Femur (tissue), 1 donor: ENCODE measurements around the gene AGAP1.

Source experiments
- DNase-seq: peaks from one replicate; pipeline ENCODE4 v3.0.0-alpha.2; 2017

The AGAP1 gene

DNA sequence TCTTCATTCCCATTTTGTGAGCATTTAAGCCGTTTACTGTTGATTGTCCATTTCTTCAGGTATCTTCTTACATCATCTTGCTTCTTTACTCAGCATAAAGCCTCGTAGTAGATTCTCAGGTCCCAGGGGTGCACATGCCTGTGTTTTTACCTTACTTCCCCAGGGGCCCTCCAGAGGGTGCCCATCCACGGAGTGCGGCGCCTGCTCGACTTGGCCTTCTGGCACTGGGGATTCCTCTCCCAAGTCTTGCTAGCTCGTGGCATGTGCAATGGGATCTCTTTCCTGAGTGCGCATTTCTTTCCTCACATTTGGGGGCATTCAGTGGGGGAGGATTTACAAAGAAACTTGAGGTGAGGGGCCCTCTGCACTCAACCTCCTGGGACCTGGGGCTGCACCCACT is 148.1 kb downstream of the AGAP1 start:
- DNase-seq, result no peak

DNA sequence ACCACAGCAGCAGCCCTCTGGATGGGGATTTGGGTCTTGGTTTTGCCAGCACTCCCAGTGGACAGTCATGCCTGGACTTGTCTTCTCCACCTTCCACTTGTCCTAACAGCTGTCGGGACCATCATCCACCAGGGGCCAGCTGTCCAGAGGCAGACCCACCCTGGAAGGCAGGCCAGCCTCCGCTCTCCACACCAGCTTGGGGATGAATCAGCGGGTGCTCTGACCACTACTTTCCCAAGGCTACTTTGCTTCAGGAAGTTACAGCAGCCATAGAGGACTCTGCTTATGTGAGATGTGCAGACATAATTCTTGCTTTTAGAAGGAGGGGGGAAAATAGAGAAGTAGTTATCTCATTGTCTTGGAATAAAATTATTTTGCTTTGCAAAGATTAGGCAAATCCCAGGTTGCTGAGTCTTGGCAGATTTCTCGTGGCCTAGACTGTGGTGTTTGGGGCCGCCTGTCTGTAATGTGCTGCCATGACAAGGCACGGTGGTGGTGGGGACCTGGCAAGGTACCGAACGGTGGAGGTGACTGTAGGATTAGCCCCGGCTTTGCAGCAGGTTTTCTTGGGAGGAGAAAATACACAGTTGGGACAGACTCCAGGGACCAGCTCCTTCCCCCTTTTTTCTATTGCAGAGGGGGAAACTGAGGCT is 148.7 kb downstream of the AGAP1 start:
- peak; percentile 65 for DNase-seq

DNA sequence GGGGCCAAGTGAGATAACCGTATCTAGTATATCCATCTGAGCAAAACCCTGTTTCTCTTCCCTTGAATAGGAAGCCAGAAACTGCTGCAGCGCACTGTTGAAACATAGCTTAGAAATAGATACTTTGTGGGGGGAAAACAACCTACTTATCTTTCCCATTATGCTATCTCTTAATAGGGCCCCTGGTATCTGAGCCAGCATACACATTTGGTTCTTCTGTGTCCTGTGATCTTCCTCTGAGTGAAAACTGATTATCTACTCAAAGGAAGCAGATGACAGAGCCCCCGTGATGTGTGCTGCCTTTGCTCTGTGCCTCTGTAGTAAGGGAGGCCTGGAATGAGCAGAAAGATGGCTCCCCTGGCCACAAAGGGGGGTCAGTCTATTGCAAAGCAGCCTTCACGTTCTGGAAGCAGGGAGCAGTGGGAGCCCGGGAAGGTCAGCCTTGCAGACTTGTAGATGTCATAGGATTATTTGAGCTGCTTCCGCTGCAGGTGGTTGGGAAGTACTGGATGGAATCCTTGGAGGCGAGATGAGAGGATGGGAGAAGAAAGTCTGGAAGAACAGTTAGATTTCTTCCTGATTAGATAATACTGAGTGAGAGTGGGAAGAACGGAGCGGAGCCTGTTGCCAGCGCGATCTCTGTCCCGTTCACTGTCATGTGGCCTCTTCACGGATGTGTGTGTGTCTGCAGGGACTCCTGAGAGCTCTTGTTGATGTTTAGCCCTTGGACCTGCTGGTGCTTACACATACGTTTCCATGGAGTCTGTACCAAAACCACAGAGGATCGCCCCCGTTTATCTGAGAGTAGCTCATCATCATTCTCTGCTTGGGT is 150.1 kb downstream of the AGAP1 start:
- peak; percentile 82 for DNase-seq

DNA sequence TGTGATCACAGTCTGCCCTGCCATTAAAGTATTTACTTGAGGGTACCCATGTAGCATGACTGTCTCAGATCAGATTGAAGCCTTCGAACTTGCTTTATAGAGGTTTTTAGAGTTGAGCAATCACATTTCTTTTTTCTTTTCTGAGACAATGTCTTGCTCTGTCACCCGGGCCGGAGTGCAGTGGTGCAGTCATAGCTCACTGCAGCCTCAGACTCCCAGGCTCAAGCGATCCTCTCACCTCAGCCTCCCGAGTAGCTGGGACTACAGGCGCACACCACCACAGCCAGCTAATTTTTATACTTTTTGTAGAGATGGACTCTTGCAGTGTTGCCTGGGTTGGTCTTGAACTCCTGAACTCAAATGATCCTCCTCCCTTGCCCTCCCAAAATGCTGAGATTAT is 153.4 kb downstream of the AGAP1 start:
- DNase-seq, result no peak

DNA sequence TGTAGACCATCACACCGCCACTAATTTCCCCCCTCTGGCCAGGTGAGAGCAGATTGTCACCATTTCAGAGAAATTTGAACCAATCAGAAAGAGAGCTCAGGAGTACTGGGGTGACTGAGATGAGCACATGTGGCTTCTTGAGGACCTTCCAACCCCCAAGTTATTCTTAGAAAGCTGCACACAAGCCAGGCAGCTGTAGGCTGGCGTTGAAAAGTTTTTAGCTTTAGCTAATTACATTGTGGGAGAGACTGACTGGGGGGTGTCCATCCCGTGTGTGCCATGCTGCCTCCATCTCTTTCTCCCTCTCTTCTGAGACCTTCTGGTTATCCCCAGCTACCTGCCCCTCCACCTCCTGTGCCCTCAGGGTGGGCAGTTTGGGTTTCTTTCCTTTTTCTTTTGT is 154.0 kb downstream of the AGAP1 start:
- DNase-seq, result no peak

DNA sequence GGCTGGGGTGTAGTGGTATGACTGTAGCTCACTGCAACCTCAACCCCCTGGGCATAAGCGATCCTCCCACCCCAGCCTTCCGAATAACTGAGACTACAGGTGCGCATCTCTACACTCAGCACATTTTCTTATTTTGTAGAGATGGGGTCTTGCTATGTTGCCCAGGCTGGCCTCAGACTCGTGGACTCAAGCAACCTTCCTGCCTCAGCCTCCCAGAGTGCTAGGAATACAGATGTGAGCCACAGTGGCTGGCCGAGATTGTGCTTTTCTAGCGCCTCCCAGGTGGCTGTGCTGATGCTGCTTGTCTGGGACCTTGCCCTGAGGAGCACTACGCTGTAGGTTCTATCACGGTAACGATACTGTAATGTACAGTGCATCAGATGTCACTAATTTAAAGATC is 155.6 kb downstream of the AGAP1 start:
- no peak for DNase-seq

DNA sequence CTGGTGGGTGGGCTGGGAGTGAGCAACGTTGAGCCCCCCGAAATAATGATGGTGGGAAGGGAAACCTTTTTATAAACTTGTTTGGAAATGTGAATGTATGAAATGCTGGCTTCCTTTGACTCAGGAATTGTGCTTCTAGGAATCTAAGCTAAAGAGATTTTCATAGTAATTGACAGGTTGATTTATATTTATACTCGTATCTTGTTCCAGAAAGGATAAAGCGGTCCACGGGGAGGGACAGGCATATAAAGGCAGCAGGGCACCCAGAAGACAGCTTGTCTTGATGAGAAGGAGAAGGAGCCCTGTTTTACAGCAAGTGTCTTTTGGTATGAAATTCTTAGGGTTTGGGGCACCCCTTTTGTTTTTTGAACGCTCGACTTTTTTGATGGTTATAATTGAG is 157.8 kb downstream of the AGAP1 start:
- no peak for DNase-seq

DNA sequence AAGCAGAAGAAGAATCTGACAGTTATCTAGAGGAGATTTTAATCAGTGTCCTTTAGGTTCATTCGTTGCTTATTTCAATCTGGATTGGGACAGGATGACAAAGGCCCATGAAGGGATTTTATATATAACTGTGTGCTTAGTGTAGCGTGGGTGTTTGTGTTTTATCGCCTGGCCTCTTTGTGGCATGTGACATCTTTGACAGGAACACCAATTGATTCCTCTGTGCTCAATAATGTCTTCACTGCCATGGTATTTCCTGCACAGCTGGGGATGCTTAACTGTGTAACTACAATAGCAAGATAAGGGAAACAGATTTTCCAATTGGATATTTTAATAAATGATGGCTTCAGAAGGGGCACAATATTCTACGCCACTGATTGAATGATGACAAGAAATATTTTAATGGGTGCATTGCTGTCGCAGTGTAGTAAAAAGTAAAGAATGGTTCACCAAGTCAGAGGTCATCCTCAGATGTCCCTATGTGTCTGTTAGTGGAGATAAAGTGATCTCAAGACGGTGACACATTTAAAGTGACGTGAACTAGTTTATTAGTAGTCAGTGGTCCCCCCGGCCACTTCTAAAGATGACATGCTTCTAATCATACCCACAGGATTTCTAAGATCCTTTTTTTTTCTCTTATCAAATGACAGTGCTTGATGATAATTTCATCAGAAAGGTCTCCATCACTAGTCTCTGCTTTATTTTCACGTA is 160.4 kb downstream of the AGAP1 start:
- DNase-seq, result no peak

DNA sequence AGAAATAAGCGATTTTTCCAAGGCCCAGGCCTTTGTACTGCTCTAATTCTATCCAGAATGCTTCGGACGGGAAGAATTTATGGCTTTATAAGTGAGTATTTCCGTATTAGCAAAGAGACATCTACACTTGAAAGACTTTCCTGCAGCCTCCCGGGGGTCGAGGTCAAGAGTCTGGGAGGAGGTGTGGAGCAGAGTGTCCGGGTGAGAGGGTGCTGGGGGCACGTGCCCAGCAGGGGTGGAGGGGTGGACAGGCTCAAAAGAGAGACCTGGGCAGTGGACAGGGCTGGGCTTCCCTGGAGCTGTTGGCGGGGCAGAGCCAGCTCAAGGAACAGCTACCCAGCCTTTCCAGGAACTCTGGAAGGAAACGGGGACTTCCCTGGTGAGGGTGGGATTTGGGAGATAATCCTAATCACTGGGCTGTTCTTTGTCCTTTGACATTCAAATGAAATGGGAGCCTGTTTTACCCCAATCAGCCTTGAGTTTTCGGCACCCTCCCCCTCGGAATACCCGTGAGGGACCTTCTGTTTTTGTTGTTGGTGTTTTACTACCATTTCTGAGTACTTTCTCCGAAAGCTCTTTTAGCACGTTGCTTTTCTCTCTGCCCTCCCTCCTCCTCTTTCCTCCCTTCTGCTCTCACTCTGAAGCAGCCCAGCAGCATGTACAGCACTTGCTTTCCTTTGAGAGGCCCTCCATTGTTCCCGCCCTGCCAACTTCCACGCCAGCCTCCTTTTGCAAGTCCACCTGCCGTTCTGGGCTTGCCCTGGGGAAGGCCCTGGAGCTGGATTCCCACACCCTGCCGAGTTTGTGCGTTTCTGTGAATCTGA is 164.7 kb downstream of the AGAP1 start:
- peak; percentile 43 for DNase-seq

DNA sequence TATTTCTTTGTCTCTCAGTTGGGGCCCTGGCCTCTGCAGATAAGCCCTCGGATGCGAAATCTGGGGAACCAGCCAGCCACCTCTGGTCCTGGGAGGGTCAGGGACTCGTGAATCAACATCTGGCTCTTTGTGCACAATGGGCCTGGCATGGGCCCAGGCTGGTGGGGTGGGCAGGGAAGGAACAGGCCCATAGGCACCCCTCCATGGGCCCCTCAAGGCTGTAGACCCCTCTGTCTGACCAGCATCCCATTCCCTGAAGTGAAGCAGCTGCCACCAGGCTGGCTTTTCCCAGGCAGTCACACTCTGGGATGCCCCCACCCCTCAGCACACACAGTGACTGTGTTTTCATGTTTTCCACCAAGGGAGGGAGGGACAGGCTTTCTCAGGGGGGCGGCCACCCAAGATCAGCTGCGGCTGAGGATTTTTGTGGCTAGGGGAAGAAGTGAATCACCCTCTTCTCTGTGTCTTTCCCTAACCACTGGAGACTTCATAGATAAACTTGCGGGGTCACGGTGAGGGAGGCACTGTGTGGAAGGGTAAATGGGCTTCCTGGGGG is 166.0 kb downstream of the AGAP1 start:
- DNase-seq, result peak; percentile 63

DNA sequence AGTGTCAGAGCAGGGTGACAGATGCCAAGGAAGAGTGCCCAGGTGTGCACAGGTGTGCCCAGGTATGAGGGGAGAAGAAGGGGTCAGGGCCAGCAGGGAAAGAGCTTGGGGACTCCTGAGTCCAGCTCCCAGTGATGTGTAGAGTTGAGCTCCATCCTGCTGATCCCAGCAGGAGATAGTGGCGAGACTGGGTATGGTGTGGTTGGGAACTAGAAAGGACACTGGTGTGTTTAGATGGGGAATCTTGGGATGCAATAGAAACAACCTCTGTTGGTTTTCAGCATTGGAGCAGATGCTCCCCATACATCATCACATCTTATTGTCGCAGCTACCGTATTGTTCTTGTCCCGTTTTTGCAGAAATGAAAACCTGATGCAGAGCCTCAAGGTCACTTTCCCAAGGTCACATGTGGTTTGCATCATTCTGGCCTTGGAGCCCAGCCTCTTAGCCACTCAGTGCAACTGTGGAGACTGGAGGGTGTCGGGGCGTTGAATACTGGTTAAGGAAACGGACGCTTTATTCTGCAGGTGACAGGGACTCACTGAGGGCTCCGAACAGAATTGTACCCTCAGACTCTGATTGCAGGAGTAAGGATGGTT is 166.7 kb downstream of the AGAP1 start:
- DNase-seq, result no peak

DNA sequence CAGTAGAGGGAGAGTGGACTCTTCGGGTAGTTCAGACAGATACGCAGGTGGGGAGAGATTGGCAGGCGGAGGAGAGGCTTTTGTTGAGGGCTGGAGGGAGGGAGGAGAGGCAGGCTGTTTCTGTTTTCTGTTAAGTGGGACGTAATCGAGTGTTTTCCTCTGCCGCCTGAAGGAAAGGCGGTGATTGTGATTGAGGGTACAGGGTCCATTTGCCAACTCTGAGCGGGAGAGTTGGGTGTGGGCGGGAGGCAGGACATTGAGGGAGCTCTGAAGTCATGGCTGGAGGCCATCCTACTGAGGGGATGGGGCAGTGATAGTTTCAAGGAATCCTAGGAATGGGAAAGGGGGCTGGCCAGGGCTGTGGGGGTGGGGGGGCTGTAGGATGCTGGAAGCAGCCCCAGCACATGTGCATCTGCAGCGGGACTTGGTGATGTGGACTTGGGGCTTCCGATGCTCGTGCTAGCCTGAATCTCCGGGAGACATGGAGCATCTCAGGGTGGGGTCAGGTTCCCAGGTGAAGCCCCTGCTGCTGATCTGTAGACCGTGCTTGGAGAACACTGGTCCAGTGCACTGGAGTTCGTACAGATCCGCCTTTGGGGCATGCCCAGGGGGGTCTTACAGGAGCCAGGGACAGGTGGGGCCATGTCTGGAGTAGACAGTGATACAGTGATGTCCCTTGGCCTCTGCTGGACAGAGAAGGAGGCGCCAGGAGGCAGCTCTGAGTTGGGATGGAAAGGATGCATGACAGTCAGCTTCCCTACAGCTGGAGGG is 167.5 kb downstream of the AGAP1 start:
- peak; percentile 35 for DNase-seq

DNA sequence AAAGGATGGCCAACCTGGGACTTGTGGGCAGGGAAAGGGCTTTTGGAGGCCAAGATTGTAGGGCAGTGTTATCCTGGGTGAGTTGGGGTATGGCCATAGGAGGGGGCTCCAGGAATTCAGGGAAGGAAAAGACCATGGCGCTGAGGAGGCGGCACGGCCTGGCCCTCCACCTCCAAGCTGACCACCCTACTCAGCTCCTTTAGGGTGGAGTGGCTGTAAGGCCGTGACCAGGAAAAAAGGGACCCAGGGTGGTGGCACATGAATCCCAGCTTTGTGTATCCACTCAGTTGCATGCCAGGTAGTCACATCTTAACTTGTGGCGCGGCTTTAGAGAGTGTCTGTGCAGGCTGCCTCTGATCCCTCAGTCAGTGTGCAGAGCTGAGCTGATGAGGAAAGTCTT is 168.1 kb downstream of the AGAP1 start:
- no peak for DNase-seq

DNA sequence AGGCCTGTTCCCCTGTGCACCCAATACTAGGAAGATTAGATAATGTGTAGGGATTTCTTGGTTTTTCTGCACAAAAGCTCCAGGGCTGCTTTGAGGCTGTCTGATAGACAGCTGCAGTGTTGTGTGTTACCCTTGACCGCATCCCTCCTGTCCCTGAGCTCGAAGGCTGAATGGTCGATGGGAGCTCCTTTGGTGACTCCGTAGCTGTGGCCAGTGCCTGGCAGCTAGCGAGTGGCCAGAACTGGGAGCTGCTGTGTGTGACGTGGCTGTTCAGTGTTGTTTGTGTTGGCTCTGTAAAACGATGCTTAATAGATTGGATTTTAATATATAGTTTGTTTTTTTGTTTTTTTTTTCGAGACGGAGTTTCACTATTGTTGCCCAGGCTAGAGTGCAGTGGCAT is 170.0 kb downstream of the AGAP1 start:
- no peak for DNase-seq

DNA sequence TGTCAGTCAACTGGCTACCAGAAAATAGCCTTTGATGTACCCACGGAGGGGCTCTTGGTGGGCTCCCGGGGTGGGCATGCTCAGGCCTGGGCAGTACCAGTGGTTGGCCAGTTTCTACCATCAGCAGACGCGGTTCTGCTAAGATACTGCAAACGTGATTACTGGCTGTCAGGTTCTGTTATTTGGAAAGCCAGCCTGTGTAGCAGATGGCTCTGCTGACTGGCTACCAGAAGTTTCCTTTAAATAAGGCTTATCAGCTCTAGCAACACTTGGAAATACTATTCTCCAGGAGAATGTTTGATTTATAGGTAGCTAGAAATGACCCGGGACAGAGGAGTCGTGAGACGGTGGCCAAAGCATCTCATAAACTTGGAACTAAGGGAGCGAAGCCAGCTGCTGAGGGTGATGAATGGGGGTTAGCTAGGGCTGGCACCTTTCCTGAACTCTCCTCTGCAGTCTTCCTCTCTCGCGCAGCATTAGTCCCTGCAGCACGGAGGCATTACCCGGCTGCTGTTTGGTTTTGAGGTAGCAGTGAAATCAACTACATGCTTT is 171.9 kb downstream of the AGAP1 start:
- DNase-seq, result no peak

DNA sequence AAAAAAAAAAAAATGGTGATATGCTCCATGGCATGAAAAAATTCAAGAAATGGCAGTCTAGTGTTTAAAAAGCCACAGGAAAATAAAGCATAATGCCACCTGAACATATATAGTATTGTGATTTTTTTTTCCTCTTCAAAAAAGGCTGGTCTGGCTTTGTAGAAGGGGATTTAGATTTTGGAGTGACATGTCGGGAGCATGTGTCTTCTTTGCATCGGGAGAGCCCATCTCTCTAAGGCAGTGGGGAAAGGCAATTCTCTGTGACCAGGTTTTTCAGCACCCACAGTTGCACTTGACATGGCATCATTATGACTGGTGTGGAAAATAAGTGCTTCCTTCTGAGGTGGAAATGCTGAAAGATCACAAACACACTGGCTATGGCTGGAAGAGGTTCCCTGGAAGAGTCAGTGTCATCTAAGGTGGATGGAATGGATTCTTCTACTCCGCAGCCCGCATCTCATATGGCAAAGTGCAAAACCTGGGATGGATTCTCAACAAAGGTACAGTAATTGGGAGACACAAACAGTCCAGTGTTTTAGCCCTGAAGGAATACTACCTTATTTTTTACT is 172.5 kb downstream of the AGAP1 start:
- DNase-seq, result peak; percentile 64

DNA sequence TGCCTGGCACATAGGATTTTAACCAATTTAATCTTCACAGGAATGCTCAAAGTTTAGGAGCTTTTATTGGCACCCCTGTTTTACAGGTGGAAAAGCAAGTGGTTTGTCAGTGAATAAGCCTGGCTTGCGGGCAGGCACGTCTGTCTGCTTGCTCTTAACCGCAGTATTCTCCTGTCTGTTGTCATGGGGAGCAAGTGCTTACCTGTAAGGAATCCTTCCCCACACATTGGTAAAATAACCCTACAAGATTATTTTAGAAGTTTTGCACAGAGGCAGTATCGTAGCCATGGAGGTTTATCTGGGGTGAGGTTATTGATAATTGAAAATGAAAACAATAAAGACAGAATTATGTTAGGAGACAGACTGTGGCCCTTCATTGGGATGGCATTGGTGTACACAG is 174.9 kb downstream of the AGAP1 start:
- no peak for DNase-seq

DNA sequence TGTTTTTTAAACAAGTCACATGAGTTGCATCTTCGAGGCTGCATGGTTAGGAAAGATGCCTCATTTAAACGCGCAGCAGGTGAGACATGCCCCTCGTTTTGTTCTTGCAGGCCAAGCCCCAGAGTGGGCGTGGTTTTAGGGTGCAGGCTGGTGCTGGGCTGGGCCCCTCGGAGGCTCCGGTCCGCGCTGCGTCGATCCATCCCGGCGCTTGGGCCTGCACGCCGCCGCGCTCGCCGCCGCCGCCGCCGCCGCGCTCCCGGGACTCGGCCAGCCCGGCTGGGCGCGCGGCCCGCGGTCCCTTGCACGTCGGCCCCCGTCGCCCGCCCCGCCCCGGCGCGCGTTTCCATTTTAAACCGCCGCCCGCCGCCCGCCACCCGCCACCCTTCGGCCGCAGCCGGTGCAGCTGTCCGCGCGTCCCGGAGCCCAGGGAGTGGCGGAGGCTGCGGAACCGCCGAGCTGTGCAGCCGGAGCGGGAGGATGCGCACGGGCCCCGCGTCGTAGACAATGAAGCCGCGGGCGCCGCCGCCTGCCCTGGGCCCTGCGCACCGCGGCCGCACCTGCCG is 175.5 kb downstream of the AGAP1 start:
- peak; percentile 81 for DNase-seq

DNA sequence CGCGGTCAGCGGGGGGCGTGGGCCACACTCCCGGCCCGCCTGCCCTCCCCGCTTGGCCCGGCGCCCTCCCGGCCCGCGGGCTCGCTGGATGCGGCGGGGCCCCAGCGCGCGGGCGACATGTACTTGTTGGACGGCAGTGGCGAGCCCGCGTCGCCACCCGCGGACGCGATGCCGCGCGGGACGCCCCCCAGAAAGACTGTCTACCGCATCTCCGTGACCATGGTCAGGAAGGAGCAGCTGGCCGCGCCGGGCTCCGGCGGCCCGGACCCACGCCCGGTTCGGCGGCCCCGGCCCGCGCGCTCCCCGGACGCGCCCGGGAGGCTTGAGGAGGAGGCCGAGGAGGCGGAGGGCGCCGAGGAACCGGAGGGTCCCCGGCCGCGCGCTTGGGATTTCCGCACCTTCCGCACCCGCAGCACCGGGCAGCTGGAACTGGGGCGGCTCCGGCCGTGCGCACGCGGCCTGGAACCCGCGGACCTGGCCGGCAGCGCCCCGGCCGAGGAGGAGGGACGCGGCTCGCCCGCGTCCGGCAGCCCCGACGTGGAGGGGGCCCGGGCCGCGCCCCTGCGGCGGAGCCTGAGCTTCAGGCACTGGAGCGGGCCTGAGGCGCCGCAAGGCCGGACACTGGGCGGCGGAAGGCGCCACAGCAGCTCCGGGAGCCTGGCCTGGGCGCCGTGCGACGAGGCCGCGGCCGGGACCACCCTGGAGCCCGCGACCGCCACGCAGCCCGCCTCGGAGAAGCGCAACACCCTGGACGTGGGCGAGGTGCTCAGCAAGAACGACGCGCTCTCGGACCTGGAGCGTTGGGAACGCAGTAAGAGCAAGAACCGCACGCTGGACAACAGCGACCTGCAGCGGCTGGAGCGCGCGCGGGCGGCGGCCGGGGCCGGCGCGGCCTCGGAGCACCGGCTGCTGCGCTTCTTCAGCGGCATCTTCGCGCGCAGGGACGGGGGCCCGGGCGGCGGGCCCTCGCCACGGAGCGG is 176.4 kb downstream of the AGAP1 start:
- DNase-seq, result peak; percentile 82
